Regular cardiac myocyte (primary cell): ENCODE measurements around the gene CYSTM1. TPM values are rescaled to one million over a fixed set of nuclear protein-coding genes. Genes with fewer than 3 reads are reported as not detected.

ENCODE experiments used
- total RNA-seq: library from RNA; depleted of rRNA; stranded (reverse); fragments of >200 nt; gene quantifications from 2 replicates; pipeline ENCODE4 v1.2.3, GENCODE V29; 2014

CYSTM1 gene
- total RNA-seq, result 8.4 and 16.9 TPM in 2 replicates

GRCh38 chr5:140174465-140175366 lies at the start of gene CYSTM1:
TSS of gene CYSTM1 (plus strand) at chr5:140175188. CDS start at chr5:140194466, 19,278 bp downstream.

GRCh38 chr5:140125637-140126036 lies 49.4 kb upstream of the CYSTM1 start, which contains the start of gene IGIP:
TSS of gene IGIP (plus strand) at chr5:140125937. CDS start at chr5:140128477, 2,540 bp downstream.

Other genes starting within 250 kb of the CYSTM1 start
- gene NRG2, start 131.9 kb upstream of the CYSTM1 start, total RNA-seq, result 0.56 and 0.77 TPM in 2 replicates
- gene PURA, start 61.1 kb upstream of the CYSTM1 start, total RNA-seq, result 16.9 and 22.6 TPM in 2 replicates
- 7.7 and 16.9 TPM in 2 replicates for gene IGIP, start 49.3 kb upstream of the CYSTM1 start, total RNA-seq
- gene PFDN1, start 127.9 kb downstream of the CYSTM1 start, total RNA-seq, result 43.4 and 68.1 TPM in 2 replicates
- gene HBEGF, start 171.4 kb downstream of the CYSTM1 start, total RNA-seq, result 5.6 and 32.6 TPM in 2 replicates
- gene SLC4A9, start 185.0 kb downstream of the CYSTM1 start, total RNA-seq, result under 0.01 TPM in 1 of 2 replicates, not detected in the other
- gene ANKHD1, start 226.6 kb downstream of the CYSTM1 start, total RNA-seq, result 34.1 and 53.0 TPM in 2 replicates